ENCODE results near the gene NR2F1-AS1. TPM values are rescaled to one million over a fixed set of nuclear protein-coding genes. Genes with fewer than 3 reads are reported as not detected.
A peak's percentile ranks its signal among the peaks of the same experiment; 100 is the strongest.

Gene NR2F1-AS1
- total RNA-seq, 1 donor from 2014 or later, result 1.8 TPM

DNA sequence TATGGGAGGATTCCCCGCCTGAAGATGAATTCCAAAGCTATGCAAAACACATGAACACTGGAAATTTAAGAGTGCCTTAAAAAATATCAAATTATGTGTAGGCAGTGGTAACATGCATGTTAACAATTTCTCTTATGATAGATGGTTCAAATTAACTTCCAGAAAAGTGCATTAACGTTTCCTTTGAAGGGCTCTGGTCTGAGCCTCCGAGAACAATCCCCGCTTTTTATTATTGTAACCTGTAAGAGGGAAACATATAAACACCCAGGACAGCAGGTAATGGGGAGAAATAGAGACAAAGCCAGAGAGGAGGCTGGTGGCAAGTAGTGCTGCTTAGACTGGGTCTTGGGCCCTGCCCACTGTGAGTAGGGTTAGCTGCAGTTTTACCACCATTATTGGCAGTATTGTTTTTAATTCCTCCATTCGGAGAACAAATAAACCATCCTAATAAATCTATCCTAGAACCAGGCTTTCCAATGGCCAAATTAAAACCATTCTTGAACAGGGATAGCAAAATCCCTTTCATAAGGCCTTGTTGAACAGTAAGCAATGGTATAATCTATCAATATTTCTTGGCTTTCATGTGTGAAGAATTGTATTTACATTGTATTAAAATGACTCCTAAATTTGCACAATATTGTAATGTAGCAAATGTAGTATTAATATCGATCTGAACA lies 8.3 kb upstream of the NR2F1-AS1 start:
- DNase-seq (ENCODE audit: low read depth), result no peak

DNA sequence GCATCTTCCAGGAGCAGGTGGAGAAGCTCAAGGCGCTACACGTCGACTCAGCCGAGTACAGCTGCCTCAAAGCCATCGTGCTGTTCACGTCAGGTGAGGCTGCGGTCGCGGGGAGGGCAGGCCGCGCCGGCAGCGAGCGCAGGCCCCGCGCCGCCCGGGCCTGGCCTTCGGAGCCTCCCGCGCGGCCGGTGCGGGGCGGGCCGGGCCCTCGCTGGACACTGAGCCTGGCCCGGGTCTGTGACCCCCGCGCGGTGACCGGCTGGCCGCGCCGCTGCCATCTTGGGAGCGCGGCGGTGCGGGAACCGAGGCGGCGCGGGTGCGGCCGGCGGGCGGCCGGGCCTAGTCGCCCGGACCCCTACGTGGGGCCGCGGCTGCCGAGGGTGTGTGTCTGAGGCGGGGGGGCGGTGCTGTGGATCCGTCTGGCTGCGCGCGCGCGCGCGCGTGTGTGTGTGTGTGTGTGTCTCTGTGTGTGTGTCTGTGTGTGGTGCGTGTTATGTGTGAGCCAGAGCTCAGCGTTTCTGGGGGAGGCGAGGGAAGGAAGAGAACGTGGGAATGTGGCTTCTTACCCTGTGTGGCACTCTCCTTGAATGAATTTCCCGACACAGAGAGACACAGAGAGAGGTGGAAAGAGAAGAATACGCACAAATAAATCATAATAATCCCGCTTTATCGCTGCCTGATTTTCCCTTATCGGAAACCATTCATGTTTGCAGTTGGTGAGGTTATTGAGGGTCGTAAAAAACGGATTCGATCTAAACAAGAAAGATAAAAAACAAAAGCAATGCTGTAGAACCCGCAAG lies 7.5 kb upstream of the NR2F1-AS1 start:
- DNase-seq (ENCODE audit: low read depth), result no peak

DNA sequence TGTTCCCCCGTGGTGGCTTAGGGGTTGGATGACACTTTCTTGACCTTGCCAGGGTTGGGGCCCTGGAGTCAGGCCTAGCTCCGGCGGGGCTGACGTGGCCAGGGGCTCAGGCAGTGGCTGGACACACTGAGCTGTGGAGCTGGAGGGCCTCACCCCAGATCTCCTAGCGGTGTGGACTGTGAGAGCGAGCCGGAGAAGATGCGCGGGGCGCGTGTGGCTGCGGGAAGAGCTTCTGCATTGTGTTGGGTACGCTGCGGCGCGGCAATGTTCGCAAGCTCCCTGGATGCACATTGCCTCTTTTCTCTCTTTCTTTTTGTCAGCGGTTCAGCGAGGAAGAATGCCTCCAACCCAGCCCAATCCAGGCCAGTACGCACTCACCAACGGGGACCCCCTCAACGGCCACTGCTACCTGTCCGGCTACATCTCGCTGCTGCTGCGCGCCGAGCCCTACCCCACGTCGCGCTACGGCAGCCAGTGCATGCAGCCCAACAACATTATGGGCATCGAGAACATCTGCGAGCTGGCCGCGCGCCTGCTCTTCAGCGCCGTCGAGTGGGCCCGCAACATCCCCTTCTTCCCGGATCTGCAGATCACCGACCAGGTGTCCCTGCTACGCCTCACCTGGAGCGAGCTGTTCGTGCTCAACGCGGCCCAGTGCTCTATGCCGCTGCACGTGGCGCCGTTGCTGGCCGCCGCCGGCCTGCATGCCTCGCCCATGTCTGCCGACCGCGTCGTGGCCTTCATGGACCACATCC lies 6.8 kb upstream of the NR2F1-AS1 start:
- no peak for DNase-seq (ENCODE audit: low read depth)

DNA sequence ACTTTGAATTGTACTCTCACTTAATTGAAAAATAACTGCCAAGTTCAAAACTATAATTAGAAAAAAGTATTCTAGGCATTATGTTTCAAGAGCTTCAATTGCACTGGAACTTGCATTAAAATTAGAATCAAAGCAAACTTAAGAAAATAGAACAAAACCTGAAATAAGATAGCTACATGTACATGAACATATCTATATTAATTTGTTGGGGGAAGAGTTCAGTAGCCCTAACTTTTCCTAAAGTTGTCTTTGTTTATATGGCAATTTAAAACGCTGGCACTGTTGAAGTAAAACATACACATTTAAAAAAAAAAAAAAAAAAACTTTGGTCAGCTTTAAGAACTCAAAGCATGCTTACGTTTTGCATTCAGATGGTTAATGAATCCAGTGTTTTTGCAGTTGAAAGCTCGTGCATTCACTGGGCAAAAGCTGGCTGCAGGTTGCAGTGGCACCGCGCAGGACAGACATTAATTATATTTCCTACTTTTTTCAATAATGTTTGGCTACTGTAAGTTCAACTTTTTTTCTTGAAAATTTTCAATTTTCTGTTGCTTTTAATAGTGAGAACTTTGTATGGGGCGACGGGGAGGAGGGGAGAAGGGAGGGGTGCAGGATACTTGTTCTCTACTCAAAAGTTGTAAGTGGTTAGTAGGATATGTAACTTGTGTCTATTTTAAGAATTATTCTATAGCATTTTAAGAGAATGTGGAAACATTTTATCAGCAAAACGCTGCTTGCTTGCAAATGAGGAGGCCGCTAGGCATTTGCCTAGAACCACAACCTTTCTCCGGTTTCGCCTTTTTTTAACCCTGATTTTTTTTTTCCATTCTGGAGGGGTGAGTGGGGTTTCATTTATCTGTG lies 5.9 kb upstream of the NR2F1-AS1 start:
- DNase-seq (ENCODE audit: low read depth), result no peak

DNA sequence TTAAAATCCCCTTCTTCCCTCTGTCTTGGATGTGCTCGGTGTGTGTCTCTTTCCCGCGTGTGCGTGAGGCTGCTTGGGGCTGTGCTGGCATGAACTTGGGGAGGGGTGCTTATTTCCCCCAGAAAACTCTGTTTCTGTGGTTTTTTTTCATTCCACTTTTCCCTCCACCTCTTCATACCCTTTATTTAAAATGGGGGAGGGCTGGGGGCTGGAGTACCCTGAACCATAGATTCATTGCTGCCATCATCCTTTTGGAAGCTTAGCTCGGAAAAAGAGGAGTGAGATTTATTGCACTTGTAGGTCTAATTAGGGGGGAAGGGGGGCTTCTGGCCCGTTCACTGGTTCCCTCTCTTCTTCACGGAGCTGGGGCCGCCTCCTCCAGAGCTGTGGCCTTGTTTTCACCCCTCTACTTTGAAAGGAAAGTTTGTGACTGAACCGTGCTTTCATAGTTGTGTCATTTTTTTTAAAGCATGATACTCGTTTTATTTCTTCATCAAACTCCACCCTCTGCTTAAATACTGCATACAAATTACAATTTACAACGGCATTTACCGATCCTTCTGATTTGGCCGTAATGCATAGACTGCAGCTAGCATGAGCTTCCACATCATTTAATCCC lies 4.9 kb upstream of the NR2F1-AS1 start:
- DNase-seq (ENCODE audit: low read depth), result no peak

DNA sequence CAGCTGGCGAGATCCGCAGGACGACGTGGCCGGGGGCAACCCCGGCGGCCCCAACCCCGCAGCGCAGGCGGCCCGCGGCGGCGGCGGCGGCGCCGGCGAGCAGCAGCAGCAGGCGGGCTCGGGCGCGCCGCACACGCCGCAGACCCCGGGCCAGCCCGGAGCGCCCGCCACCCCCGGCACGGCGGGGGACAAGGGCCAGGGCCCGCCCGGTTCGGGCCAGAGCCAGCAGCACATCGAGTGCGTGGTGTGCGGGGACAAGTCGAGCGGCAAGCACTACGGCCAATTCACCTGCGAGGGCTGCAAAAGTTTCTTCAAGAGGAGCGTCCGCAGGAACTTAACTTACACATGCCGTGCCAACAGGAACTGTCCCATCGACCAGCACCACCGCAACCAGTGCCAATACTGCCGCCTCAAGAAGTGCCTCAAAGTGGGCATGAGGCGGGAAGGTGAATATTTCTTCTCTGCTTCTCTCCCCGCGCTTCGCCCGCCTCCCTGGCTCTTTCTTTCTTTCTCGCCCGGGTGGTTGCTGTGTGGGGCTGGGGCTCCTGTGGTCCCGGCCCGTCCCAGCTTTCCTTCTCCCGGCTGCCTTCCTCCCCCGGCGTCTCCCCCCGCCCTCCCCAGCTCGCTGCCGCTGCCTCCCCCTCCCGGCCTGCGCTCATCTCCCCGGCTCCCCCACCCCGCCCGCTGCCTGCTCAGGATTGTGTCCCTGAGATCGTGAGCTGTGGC lies 4.2 kb upstream of the NR2F1-AS1 start:
- no peak for DNase-seq (ENCODE audit: low read depth)

DNA sequence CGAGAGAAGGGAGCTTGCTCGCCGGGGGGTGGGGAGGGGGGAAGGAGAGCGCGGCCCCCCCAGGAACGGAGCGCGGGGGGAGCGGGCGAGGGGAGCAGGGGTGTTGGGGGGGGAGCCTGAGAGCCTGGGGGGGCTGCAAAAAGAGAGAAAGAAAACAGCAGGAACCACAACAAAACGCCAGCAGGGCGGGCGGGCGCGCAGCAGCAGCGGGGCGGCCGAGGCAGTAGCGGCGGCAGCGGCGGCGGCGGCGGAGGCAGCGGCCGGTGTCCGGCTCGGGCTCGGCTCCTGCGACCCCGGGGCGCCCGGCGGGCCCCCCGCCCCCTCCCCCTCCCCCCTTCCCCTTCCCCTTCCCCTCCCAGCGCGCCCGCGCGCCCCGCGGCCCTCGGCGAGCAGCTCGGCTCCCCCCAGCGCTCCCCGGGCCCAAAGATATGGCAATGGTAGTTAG lies 3.6 kb upstream of the NR2F1-AS1 start:
- DNase-seq (ENCODE audit: low read depth), result no peak

DNA sequence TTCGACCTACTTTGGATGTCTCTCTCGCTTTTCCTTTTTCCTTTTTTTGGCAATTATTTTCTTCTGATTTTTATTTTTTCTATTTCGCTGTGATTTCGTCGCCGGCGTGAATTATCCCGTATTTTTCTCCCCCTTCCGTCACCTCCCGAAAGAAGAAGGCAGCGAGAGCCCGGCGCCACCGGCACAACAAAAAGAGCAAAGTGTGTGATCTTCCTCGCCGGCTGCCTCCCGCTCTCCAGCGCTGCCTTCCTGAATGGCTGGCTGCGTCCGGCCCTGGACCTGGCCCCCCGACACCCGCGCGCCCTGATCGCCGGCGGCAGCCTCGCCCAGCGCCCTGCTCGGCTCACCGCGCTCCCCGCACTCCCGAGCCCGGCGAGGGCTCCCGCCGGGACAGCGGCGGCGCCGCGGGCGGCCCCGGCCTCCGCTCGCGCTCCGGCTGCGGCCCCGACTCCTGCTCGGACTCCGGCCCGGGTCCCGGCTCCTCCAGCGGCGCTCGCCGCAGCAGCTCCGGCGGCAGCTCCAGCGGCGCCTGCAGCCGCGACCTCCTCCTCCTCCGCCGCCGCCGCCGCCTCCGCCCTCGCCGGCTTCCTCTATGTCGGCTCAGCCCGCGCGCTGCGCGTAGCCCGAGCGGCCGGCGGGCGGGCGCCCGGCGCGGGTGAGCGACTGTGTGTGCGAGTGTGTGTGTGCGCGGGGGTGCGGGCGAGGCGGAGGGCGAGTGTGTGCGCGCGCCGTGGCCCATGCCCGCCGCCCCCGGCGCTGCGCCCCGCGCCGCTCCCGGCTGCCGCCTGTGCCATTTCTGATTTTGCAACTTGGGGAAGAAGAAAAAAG lies 3.0 kb upstream of the NR2F1-AS1 start:
- DNase-seq (ENCODE audit: low read depth), result no peak

DNA sequence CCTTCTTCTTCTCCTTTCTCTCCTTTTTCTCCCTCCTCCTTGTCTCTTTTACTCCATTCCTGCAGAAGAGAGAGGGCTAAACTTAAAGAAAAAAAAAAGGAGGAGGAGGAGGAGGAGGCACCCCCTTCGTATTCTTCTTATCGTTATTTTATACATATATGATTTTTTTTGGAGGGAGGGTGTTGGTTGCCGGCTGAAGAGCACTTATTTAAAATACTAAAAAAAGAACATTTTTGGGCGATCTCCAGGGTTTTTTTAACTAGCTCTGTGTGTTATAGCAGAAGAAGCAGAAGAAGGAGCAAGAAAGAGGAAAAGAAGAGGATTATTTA lies 2.4 kb upstream of the NR2F1-AS1 start:
- DNase-seq (ENCODE audit: low read depth), result no peak

DNA sequence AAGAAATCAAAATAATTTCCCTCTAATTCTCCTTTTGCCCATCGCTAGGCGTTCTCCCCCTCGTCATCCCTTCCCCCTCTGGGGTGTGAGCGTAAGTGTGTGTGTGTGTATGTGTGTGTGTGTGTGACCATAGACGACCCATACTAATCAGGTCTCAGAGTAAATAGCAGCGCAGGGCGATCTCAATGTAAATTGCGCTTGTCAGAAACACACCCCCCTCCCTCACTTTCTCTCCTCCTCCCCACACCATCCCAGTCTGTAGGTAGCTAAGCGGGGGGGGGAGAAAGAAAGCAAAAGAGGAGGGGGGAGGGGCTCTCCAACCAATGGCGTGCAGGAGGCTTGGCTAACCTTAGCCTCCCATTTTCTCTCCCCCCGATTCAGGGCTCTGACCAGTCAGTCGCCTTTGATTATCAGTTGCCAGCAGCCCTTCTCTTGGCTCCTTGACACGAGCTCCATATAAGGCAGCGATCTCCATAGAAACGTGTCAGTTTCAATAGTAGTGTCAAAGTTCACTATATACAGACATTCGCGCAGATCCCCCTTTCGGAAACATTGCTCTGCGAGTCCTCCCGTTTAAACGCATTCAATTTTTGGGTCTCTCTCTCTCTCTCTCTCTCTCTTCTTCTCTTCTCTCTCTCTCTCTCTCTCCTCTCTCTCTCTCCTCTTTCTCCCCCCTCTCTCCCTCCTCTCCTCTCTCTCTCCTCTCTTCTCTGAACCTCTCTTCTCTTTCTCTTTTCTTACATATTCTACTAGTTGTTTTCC lies 1.8 kb upstream of the NR2F1-AS1 start, which contains the start of gene NR2F1:
NR2F1 (plus strand) TSS at position 546 of the 762 bp plus-strand sequence. CDS start 1,802 bp downstream, outside the sequence.
- DNase-seq (ENCODE audit: low read depth), result peak; percentile 94

DNA sequence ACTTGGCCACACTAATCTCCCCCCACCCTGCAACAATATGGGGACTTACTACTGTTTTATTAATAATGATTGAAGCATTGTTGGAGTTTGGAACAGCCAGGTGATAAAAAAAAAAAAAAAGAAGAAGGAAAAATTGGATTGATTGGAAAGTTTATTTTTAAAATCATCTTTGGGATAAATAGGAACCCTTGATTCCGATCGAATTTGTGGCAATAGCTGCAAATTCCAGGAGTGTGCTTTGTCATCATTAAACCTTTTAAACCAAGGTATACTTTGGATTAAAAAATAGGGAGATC lies 1.1 kb upstream of the NR2F1-AS1 start:
- no peak for DNase-seq (ENCODE audit: low read depth)

DNA sequence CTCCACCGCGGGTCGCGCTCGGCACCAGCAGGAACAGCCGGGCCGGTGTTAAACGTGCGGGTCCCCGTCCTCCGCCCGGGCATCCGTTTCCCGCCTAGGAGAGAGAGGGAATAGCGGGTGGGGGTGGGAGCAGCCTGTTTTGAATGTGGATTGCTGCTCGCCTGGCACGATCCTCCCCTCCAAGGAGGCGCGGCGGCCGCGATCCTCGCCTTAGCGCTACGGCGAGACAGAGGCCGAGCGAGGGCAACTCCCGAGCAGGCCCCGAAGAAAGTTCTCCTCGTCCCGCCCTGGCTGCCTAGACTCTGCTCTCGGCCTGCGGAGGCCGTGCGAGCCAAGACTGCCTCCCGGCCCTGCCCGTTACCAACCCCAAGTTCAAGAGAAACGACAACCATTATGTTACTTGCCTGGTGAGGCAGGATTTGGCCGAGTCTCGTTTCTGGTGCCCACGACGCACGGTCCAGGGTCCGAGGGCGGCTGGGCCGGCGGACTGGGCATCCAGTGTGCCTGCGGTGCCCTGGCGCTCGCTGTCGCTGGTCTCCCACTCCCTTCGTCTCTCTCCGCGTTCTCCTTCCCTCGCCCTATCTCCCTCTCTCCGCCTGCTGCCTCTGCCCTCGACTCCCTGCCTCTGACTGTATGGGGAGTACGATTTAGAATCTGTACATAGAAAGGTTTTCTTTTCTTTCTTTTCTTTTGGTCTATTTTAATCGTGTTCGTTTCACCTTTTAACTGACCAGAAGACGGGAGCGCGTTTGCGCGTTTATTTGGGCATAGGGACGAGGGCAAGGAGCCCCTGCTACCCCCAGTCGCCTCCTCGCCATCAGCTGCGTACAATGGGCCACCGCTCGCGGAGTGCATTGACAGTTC lies 724 bp downstream of the NR2F1-AS1 start:
- no peak for DNase-seq (ENCODE audit: low read depth)

DNA sequence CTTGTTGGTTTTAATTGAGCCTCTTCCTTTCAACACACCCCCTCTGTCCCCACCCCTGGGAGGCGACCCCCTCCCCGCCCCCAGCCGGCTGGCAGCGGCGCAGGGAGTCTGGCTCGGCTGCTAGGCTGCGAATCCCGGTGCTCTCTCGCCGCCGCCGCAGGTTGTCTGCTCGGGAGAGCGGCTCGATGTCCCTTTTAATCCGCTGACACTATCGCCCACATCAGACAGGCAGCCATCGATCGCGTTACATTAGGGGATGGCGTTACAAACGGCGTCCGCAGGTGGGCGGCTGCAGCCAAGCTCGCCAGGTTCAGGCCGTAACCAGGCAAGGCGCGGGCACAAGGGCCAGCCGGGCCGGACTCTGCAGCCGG lies 1.3 kb downstream of the NR2F1-AS1 start:
- no peak for DNase-seq (ENCODE audit: low read depth)

DNA sequence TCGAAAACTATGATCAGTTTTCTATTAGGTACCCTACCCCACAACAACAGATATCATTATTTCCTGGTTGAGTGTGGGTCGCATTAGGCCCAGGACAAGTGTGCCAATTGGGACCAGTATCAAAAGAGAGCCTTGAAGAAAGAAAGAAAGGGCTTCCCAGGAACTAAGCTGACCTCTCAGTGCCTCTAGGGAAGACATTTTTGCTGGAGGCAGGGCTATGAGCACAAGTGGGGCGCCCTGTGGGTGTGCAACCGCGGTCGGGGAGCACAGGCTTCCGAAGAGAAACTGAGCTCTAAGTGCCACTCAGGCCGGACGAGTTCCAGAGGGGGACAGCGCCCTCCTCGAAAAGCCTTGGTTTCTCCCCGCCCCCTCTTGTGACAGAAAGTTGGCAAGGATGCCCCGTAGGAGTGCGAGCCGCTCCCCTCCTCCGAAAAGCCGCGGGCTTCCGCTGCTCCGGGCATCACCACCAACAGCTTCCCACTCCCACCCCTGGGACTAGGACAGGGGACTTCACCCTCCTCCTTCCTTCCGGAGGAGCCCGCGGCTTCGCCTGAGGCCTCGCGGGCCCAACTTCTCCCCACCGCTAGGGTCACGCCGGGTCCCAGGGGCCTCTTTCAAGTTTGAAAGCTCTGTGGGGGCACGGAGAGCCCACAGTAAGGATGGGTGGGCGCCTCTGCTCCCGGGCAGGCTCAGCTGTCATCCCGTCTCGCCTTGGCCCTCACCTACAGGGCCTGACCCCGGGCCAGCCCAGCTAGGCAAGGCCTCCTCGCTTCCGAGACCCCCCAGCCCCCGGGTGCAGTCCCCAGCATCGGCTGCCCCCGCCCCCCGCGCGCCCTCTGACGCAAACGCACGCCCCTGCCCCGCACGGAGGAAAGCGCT lies 2.0 kb downstream of the NR2F1-AS1 start:
- DNase-seq (ENCODE audit: low read depth), result no peak

DNA sequence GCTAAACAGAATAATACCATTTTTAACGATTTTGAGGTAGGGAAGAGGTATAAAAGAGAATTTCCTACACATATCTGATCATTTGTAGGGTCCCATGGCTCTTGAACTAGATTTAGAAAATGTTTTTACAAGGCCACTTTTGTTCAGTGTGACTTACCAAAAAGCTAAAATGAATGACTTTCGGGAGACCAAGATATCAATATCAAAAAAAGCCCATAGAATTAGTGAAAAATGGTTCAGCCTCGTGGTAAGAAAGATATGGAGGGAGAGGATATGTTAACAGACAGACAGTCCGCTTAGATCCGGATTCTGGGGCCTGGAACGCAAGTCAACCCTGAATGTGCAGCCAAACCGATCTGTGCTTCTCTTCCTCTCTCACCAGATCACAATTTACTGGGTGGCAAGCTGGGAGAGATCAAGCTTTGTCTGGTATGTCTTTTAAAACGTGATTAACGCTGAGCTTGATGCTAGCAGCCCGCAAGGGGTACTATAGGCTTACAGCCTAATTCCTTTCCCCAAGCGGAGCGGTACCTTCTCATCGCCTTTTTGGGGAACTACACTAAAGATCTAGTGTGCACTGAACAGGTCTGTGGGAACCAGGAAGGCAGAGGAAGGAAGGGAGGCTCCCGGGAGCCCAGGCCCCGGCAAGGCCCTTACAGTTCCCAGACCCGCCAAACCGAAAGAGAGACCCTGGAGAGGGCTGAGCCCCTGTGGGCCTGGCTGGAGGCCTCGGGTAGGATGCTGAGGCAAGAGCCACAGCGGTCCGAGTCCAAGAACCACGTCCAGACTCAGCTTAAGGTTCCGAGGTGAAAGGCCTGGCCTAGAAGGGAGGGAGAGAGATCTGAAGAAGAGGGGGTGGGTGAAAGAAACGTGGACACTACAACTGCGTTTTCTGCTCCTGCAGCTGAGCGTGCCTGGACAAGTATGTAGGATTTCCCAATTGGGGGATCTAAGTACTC lies 2.9 kb downstream of the NR2F1-AS1 start:
- DNase-seq (ENCODE audit: low read depth), result no peak

Measured in renal cortical epithelial cell (primary cell).